Activated CD8-positive, alpha-beta memory T cell treated with anti-CD3 and anti-CD28 coated beads for 1 hour (primary cell): ENCODE results near the gene DBF4B.

ENCODE experiments used
- DNase-seq, 2 donors: peaks; one replicate each; pipeline ENCODE4 v3.0.0-alpha.2; 2020; ENCODE audit warnings: low read depth in 1 of 2; ENCODE audit errors: extremely low read depth in 1 of 2

Gene DBF4B

DNA sequence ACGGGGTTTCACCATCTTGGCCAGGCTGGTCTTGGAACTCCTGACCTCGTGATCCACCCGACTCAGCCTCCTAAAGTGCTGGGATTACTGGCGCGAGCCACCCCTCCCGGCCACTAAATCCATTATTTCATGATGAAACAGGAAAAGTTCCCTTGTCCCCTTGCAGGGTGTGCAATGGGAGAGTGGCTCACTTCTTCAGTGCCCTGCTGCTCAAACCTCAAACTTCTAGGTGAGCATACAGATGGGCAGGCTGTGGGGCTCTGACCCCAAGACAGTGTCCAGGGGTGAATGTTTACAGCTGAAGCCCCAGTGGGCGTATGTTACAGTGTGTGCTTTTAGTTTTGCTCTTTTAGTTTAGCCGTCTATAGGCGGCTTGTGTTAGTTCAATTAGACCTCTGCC, 87.0 kb downstream of the DBF4B start:
- DNase-seq, result no peak

DNA sequence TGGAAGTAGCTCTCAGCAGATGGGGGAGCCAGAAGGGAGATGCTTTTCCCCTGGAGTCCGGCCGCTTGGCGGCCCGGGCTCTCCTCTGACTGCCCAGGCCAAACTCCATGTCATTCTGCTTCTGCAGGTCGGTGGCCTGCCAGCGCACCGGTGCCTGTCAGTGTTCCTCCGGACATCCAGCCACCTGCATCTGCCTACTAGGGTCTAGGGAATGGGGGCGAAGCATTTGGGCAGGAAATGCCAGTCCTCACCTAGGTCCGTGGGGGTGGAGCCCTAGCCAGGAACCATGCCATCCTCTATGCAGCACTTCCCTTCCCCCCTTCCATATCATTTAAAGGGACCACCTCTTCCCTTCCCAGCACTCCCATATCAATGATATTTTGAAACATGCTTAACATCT, 87.5 kb downstream of the DBF4B start:
- no peak for DNase-seq

- DNase-seq, result no peak
These were observed 88.3 kb downstream of the DBF4B start for GRCh38 chr17:44796731-44797130.

GRCh38 chr17:44797802-44798201, 89.3 kb downstream of the DBF4B start:
- no peak for DNase-seq

GRCh38 chr17:44798356-44798755, 89.9 kb downstream of the DBF4B start:
- no peak for DNase-seq
